Endothelial cell of umbilical vein (primary cell): Measurements from ENCODE around the gene DRC7. TPM values are rescaled to one million over a fixed set of nuclear protein-coding genes. Genes with fewer than 3 reads are reported as not detected.
"Not testable (repeated sequence)": the region's sequence is repeated elsewhere in the genome, so short reads cannot be mapped to it uniquely, and the experiment has no call there.

Experiments used
- BruUV-seq: library from RNA; stranded (reverse); fragments of 400-500 nt; replicated peaks from 2 replicates; lab custom pipeline; 2021; lab: Mats Ljungman, UMichigan
- CTCF ChIA-PET: fragments of 300-600, 350-600 bp; sonication (Branson Sonifier 250); formaldehyde crosslinking; loops from one replicate; lab custom pipeline; 2021; ENCODE audit warnings: antibody characterized with exemption, inconsistent platforms; lab: Charles Lee
- POLR2A ChIA-PET: fragments of 300-600, 350-600 bp; sonication (Branson Sonifier 250); formaldehyde crosslinking; loops from one replicate; lab custom pipeline; 2021; ENCODE audit warnings: antibody characterized with exemption, inconsistent platforms; lab: Charles Lee
- DNase-seq: peaks from one replicate; pipeline ENCODE4 v3.0.0-alpha.2; 2011; ENCODE audit warnings: low read depth, low spot score
- FAIRE-seq: peaks from 2 replicates; lab custom pipeline; 2011; peaks lifted over from hg19 to GRCh38; lab: Jason Lieb, UNC
- H2AFZ ChIP-seq: 2 replicates; pipeline ENCODE4 v1.6.0; 2012; ENCODE audit warnings: low read depth, low read length, control low read depth, inconsistent platforms
- H3K27ac ChIP-seq: 2 replicates; pipeline ENCODE4 v1.5.1; 2011; ENCODE audit warnings: low read depth, mild to moderate bottlenecking, control low read depth, low read length, moderate library complexity; ENCODE audit not compliant: insufficient read depth
- H3K27me3 ChIP-seq, 2 experiments: 2 replicates each; pipeline versions ENCODE4 v1.6.0 to v1.6.1; 2011; ENCODE audit warnings: low read length in 2 of 2, mixed read lengths in 1 of 2; ENCODE audit not compliant: control insufficient read depth in 2 of 2, insufficient read depth in 2 of 2
- H3K36me3 ChIP-seq, 2 experiments: 2 replicates in 1 of 2; 3 replicates in 1 of 2; pipeline ENCODE4 v1.5.1; 2011; ENCODE audit warnings: low read length in 2 of 2, mild to moderate bottlenecking in 1 of 2, moderate library complexity in 1 of 2; ENCODE audit not compliant: control insufficient read depth in 2 of 2, insufficient read depth in 2 of 2; ENCODE audit errors: extremely low read depth in 1 of 2
- H3K4me1 ChIP-seq: 3 replicates; pipeline ENCODE4 v1.5.1; 2011; ENCODE audit warnings: mild to moderate bottlenecking, low read length; ENCODE audit not compliant: control insufficient read depth, insufficient read depth; ENCODE audit errors: extremely low read depth
- H3K4me2 ChIP-seq: 2 replicates; pipeline ENCODE4 v1.6.1; 2011; ENCODE audit warnings: low read length, control low read depth, mixed read lengths; ENCODE audit not compliant: insufficient read depth
- H3K4me3 ChIP-seq, 3 experiments: fragments of 200-600 bp in 1 of 3; sonication (generic), shearing (Covaris generic) in 1 of 3; replicated peaks in 1 of 3; 2 replicates each; pipeline ENCODE4 v1.5.1; 2011 to 2016; ENCODE audit warnings: control low read depth in 3 of 3, low read length in 3 of 3, mild to moderate bottlenecking in 2 of 3, inconsistent platforms in 1 of 3, low read depth in 1 of 3, moderate library complexity in 1 of 3; ENCODE audit not compliant: insufficient read depth in 1 of 3
- H3K79me2 ChIP-seq: 2 replicates; pipeline ENCODE4 v1.6.0; 2012; ENCODE audit warnings: low read length, inconsistent platforms; ENCODE audit not compliant: control insufficient read depth, insufficient read depth
- H3K9ac ChIP-seq: replicated peaks from 2 replicates; pipeline ENCODE3; 2011; ENCODE audit warnings: low read length, control low read depth; ENCODE audit not compliant: insufficient read depth; ENCODE audit errors: extremely low read depth
- H3K9me1 ChIP-seq: replicated peaks from 3 replicates; pipeline ENCODE4 v1.6.0; 2011; ENCODE audit warnings: mild to moderate bottlenecking, low read length; ENCODE audit not compliant: control insufficient read depth, insufficient read depth; ENCODE audit errors: extremely low read depth
- H3K9me3 ChIP-seq: replicated peaks from 2 replicates; pipeline ENCODE4 v1.5.1; 2012; ENCODE audit warnings: low read length, inconsistent platforms; ENCODE audit not compliant: control insufficient read depth, insufficient read depth
- H4K20me1 ChIP-seq: replicated peaks from 2 replicates; pipeline ENCODE3; 2011; ENCODE audit warnings: mild to moderate bottlenecking, low read length; ENCODE audit not compliant: control insufficient read depth, insufficient read depth; ENCODE audit errors: extremely low read depth
- CTCF ChIP-seq, 2 donors: IDR thresholded peaks; 1 replicate in 1 of 2; 2 replicates in 1 of 2; pipeline ENCODE4 v1.5.1; 2011; ENCODE audit warnings: low read length in 2 of 2, mild to moderate bottlenecking in 2 of 2, moderate library complexity in 2 of 2, control low read depth in 1 of 2, inconsistent platforms in 1 of 2, low read depth in 1 of 2; ENCODE audit not compliant: insufficient read depth in 1 of 2; ENCODE audit errors: extremely low read depth in 1 of 2
- EZH2 ChIP-seq: IDR thresholded peaks from 2 replicates; pipeline ENCODE4 v1.6.1; 2012; ENCODE audit warnings: borderline replicate concordance, low read depth, mild to moderate bottlenecking, moderate library complexity, low read length, inconsistent platforms; ENCODE audit not compliant: severe bottlenecking
- FOS ChIP-seq: IDR thresholded peaks from 2 replicates; pipeline ENCODE4 v1.6.1; 2011; ENCODE audit warnings: mild to moderate bottlenecking, low read length, moderate library complexity, borderline replicate concordance; ENCODE audit not compliant: insufficient read depth
- GATA2 ChIP-seq: IDR thresholded peaks from 2 replicates; pipeline ENCODE4 v1.7.0; 2011; ENCODE audit warnings: low read depth, mild to moderate bottlenecking, moderate library complexity, mixed read lengths, low read length; ENCODE audit not compliant: insufficient read length, insufficient read depth
- JUN ChIP-seq: IDR thresholded peaks from 2 replicates; pipeline ENCODE4 v1.6.1; 2011; ENCODE audit warnings: borderline replicate concordance, low read depth; ENCODE audit not compliant: insufficient read length, insufficient read depth
- MAX ChIP-seq: IDR thresholded peaks from 2 replicates; pipeline ENCODE4 v1.6.1; 2011; ENCODE audit not compliant: insufficient read depth, insufficient read length
- MYC ChIP-seq: IDR thresholded peaks from one replicate; pipeline ENCODE4 v1.6.1; 2011; ENCODE audit warnings: mild to moderate bottlenecking, low read depth, low read length
- POLR2A ChIP-seq: IDR thresholded peaks from 2 replicates; pipeline ENCODE4 v1.6.1; 2012; ENCODE audit warnings: low read depth, mild to moderate bottlenecking, control low read depth, low read length
- POLR2AphosphoS5 ChIP-seq: IDR thresholded peaks from 2 replicates; pipeline ENCODE4 v1.6.1; 2012; ENCODE audit warnings: low read depth, mild to moderate bottlenecking, control low read depth, low read length, moderate library complexity; ENCODE audit not compliant: insufficient read depth
- dilution Hi-C: fragments of 300-500 bp; cut with MboI; formaldehyde crosslinking; loops from one replicate; pipeline ENCODE4 v1.15.0; 2019; ENCODE audit warnings: low sequenced_read_pairs; ENCODE audit not compliant: extremely low pct_ligation_motif_present
- intact Hi-C: fragments of 100-400 bp; cut with micrococcal nuclease; formaldehyde crosslinking; loops from one replicate; pipeline ENCODE4 v1.10.0; 2022
- polyA plus RNA-seq, 4 experiments: library from polyadenylated mRNA; depleted of rRNA in 3 of 4; stranded (reverse) in 3 of 4; unstranded in 1 of 4; fragments of >200 nt; gene quantifications; 2 replicates each; pipeline versions ENCODE4 v1.2.1 to v1.2.3, GENCODE V29; 2011 to 2012; ENCODE audit warnings: missing spikeins in 1 of 4
- total RNA-seq: library from RNA; stranded (reverse); gene quantifications from 2 replicates; pipeline ENCODE4 v1.2.3, GENCODE V29; 2021

The DRC7 gene
- total and polyA plus RNA-seq, 2 donors (not counting 3 experiments of a cell fraction or from before 2014, with no cell fraction given) = 0.13 to 0.77 TPM

- H3K79me2 ChIP-seq, H3K27ac ChIP-seq, H3K36me3 ChIP-seq, H3K4me2 ChIP-seq, H3K4me1 ChIP-seq, intact Hi-C loops, H3K4me3 ChIP-seq, H2AFZ ChIP-seq, H3K9me1 ChIP-seq, BruUV-seq, H3K9ac ChIP-seq, POLR2A ChIA-PET, dilution Hi-C loops, DNase-seq, H4K20me1 ChIP-seq, FAIRE-seq, H3K9me3 ChIP-seq: not testable (repeated sequence)
- peaks cover 20 to 34% of the 10 kb centered on the region in 2 experiments for H3K27me3 ChIP-seq
- CTCF ChIA-PET = interaction anchor here (1.5 to 3.3 kb wide), 3 partner anchors 11 to 136 kb away, joined by 4 to 21 read pairs (median 12); no protein-coding TSS in a partner anchor
Observed at GRCh38 chr16:57712569-57712968, 18.0 kb downstream of the DRC7 start.

- DNase-seq = no peak
- no peaks in the 10 kb centered on the region for H4K20me1 ChIP-seq
- intact Hi-C loops = no loop called here
- POLR2A ChIA-PET = no interaction called here
- H3K27me3 ChIP-seq = peaks cover 20 to 34% of the 10 kb centered on the region in 2 experiments
- no peak overlapping the region for H3K27ac ChIP-seq
- H2AFZ ChIP-seq = no peak overlapping the region
- H3K79me2 ChIP-seq = no peaks in the 10 kb centered on the region
- no peak for FAIRE-seq
- no peaks in the 10 kb centered on the region for H3K9me1 ChIP-seq
- TF ChIP-seq GATA2 (no peak), JUN (no peak), POLR2AphosphoS5 (no peak), POLR2A (no peak), EZH2 (no peak), MYC (no peak), FOS (no peak), MAX (no peak), CTCF (IDR thresholded peaks at IDR 0.05; ENCODE audit: extremely low read depth in 1 of 2, insufficient read depth in 1 of 2, low read depth in 1 of 2, low read length in 2 of 2) (no peak)
- no peaks in the 10 kb centered on the region for H3K9me3 ChIP-seq
- no peak overlapping the region for H3K9ac ChIP-seq
- CTCF ChIA-PET = interaction anchor here (1.5 to 3.3 kb wide), 3 partner anchors 10 to 137 kb away, joined by 5 to 21 read pairs (median 17); no protein-coding TSS in a partner anchor
- dilution Hi-C loops = no loop called here
- no TSS peak for BruUV-seq
- no peaks in the 10 kb centered on the region for H3K36me3 ChIP-seq
- H3K4me3 ChIP-seq = no peak overlapping the region
- no peak overlapping the region for H3K4me2 ChIP-seq
- no peaks in the 10 kb centered on the region for H3K4me1 ChIP-seq
Observed at GRCh38 chr16:57713596-57713995, 19.0 kb downstream of the DRC7 start.
